Right lobe of liver (tissue), 6 donors: ENCODE measurements around the gene TTLL5. TPM values are rescaled to one million over a fixed set of nuclear protein-coding genes. Genes with fewer than 3 reads are reported as not detected.

Source experiments
- ATAC-seq, 4 donors: fragments of 200-7000 bp; cut with Tn5 transposase; one replicate each; pipeline ENCODE4 v1.9.1; 2020; ENCODE audit warnings: mild to moderate bottlenecking in 4 of 4, moderate library complexity in 4 of 4
- DNase-seq, 3 donors: peaks; one replicate each; pipeline ENCODE4 v3.0.0-alpha.2; 2020
- H3K27ac ChIP-seq, 3 donors: fragments of 200-600 bp; one replicate each; pipeline ENCODE4 v1.8.0; 2022
- H3K27me3 ChIP-seq, 2 donors: fragments of 200-600 bp; one replicate each; pipeline ENCODE4 v1.8.0; 2022
- H3K36me3 ChIP-seq, 4 donors: fragments of 200-600 bp; sonication (generic) in 1 of 4; one replicate each; pipeline versions ENCODE4 v1.5.1 to v1.8.0; 2017 to 2022; ENCODE audit warnings: control low read depth in 1 of 4
- H3K4me1 ChIP-seq, 4 donors: fragments of 200-600 bp; sonication (generic) in 1 of 4; one replicate each; pipeline versions ENCODE4 v1.5.1 to v1.8.0; 2017 to 2022; ENCODE audit warnings: control low read depth in 1 of 4
- H3K4me3 ChIP-seq, 3 donors: fragments of 200-600 bp; one replicate each; pipeline ENCODE4 v1.8.0; 2022
- H3K9me3 ChIP-seq, 4 donors: fragments of 200-600 bp; sonication (generic) in 1 of 4; one replicate each; pipeline versions ENCODE4 v1.5.1 to v1.8.0; 2017 to 2022; ENCODE audit warnings: control low read depth in 1 of 4
- POLR2A ChIP-seq: fragments of 450-650 bp; IDR thresholded peaks from one replicate; pipeline ENCODE4 v1.6.1; 2017; ENCODE audit warnings: antibody characterized with exemption, mild to moderate bottlenecking
- WGBS: methylation state at CpG from one replicate; pipeline ENCODE4 v1.1.6; 2018; ENCODE audit warnings: low coverage, low lambda C conversion rate; ENCODE audit not compliant: insufficient coverage; ENCODE audit errors: missing lambda C conversion rate; 5-methylcytosine and 5-hydroxymethylcytosine counted together
- intact Hi-C, 2 donors: fragments of 100-400 bp; cut with DNase I; formaldehyde crosslinking; loops; one replicate each; pipeline versions ENCODE4 v1.11.2 to v1.14.1; 2022
- total RNA-seq, 6 experiments: library from RNA; depleted of rRNA in 2 of 6; stranded (reverse); fragments of >200 nt in 2 of 6; fragmentation: NEBNext Ultra II Directional in 3 of 6; extraction: Animal tissue kit (Norgen Biotek cat#: 25700) in 3 of 6; gene quantifications; one replicate each; pipeline versions ENCODE4 v1.1.0 to v1.2.4, GENCODE V29; 2016 to 2023
- TF ChIP-seq, protein P1 (sequence below), 4 donors: fragments of 200-600 bp in 3 of 4; fragments of 450-650 bp in 1 of 4; IDR thresholded peaks; one replicate each; pipeline versions ENCODE4 v1.5.1 to v1.8.0; 2016 to 2022; ENCODE audit warnings: antibody characterized with exemption in 4 of 4, mild to moderate bottlenecking in 2 of 4
- donor health status: DM: no; HTN: yes; CAD: no.
- donor health status: DM: no; HTN: no; CAD: no.
- donor health status: DM: no; HTN: no; CAD: no.
- donor health status: DM: no; HTN: yes; CAD: no.
- donor health status: DM: no; HTN: yes; CAD: no.

TTLL5 gene
- total RNA-seq, 6 experiments from 2014 or later = 7.4 to 13.8 (median 11.9) TPM

DNA sequence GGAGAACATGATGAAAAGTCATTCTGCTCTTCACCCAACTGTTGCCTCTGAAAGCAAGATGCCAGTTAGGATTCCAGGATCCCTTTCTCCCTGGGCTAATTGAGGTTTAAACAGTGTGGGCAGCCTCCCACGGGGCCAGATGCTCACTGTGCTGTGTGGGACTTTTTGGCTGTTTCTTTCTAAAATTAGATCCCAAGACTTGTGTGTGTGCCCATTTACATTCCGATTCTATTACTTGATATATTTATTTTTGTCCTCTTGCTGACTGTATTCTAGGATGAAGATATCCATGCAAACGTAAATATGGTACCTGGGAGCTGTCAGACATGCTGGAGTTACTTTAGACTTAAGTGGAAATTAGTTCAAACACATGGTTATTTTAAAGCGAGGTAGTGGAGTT lies 330.7 kb downstream of the TTLL5 start:
- Histone ChIP-seq H3K27ac (no peak overlapping the region), H3K36me3 (peaks cover 0 to 4% (median 1%) of the 10 kb centered on the region in 4 donors), H3K9me3 (no peaks in the 10 kb centered on the region), H3K4me3 (no peak overlapping the region), H3K27me3 (no peaks in the 10 kb centered on the region), H3K4me1 (peaks cover 0 to 16% (median 6%) of the 10 kb centered on the region in 4 donors)
- no peak for ATAC-seq
- WGBS = 70% methylated on average over 3 of the region's 4 CpGs
- DNase-seq = no peak
- intact Hi-C loops = no loop called here
- TF ChIP-seq, protein P1, sequence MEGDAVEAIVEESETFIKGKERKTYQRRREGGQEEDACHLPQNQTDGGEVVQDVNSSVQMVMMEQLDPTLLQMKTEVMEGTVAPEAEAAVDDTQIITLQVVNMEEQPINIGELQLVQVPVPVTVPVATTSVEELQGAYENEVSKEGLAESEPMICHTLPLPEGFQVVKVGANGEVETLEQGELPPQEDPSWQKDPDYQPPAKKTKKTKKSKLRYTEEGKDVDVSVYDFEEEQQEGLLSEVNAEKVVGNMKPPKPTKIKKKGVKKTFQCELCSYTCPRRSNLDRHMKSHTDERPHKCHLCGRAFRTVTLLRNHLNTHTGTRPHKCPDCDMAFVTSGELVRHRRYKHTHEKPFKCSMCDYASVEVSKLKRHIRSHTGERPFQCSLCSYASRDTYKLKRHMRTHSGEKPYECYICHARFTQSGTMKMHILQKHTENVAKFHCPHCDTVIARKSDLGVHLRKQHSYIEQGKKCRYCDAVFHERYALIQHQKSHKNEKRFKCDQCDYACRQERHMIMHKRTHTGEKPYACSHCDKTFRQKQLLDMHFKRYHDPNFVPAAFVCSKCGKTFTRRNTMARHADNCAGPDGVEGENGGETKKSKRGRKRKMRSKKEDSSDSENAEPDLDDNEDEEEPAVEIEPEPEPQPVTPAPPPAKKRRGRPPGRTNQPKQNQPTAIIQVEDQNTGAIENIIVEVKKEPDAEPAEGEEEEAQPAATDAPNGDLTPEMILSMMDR (IDR thresholded peaks at IDR 0.05) = no peak
- no peak for TF ChIP-seq POLR2A

DNA sequence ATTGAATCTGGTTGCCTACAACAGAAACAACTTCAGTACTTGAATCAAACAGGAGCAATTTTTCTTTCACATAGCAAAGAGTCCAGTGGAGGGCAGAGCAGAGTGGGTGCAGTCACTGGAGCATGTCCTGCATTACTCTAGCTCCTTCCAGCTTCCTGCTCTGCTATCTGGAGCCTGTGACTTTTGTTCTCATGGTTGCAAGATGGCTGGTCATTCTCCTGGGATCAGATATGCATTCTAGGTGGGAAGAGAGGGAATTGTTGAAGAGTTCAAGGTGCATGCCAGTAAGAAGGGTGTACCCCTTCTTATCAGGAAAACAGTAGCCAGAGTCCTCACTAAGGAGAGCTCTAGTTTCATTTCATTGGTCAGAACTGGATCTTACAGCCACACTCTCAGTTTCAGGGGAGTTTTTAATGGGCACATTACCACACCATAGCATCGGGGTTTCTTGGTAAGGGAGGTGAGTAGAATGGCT lies 332.6 kb downstream of the TTLL5 start:
- Histone ChIP-seq H3K4me1 (peaks cover 0 to 10% (median 4%) of the 10 kb centered on the region in 4 donors), H3K27ac (no peak overlapping the region), H3K27me3 (no peaks in the 10 kb centered on the region), H3K4me3 (no peak overlapping the region), H3K9me3 (no peaks in the 10 kb centered on the region), H3K36me3 (peaks cover 0 to 9% (median 5%) of the 10 kb centered on the region in 4 donors)
- 82% methylated on average over 1 of the region's 1 CpG for WGBS
- DNase-seq = no peak
- intact Hi-C loops = no loop called here
- TF ChIP-seq POLR2A = no peak
- TF ChIP-seq, protein P1 (IDR thresholded peaks at IDR 0.05) = no peak
- ATAC-seq = no peak

DNA sequence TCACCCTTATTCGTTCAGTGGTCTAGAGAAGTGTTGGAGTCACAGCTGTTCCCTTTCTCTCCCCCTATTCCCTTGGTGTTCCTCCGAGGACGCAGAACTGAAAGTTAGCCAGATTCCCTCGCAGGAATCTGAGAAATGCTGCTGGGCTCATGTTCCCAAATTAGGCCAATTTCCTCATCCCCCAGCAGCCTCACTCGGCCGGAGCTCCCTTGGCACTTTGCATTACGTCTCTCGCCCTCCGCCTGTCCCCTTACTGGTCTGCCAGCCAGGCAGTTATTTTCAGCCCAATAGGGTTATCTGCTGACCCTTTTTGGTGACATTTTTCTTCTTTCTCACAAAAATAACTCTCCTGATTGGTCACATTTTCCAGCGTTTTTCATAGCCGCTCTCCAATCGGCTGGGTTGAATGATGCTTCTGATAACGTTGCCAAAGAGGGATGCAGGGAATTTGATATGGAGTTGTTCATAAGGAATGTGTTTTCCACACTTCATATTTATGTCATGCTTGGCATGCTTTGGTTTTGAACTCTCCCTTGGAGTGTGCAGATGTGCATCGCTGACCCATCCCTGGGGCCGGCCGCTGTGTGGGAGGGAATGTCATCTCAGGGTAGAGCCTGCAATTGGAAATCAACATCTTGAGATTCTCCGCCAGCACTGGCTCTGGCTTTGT lies 334.5 kb downstream of the TTLL5 start:
- peak; percentile 35 to 47 (median 39) for ATAC-seq
- H3K9me3 ChIP-seq = no peaks in the 10 kb centered on the region
- no peak for DNase-seq
- no peak overlapping the region for H3K4me3 ChIP-seq
- no peaks in the 10 kb centered on the region for H3K4me1 ChIP-seq
- no peaks in the 10 kb centered on the region for H3K27me3 ChIP-seq
- peaks cover 0 to 15% (median 7%) of the 10 kb centered on the region in 4 donors for H3K36me3 ChIP-seq
- intact Hi-C loops = no loop called here
- WGBS = 71% methylated on average over 10 of the region's 17 CpGs
- H3K27ac ChIP-seq = peak overlapping the region in 2 of 3 donors; percentile 28 to 33
- no peak for TF ChIP-seq POLR2A
- TF ChIP-seq, protein P1 (IDR thresholded peaks at IDR 0.05) = no peak

DNA sequence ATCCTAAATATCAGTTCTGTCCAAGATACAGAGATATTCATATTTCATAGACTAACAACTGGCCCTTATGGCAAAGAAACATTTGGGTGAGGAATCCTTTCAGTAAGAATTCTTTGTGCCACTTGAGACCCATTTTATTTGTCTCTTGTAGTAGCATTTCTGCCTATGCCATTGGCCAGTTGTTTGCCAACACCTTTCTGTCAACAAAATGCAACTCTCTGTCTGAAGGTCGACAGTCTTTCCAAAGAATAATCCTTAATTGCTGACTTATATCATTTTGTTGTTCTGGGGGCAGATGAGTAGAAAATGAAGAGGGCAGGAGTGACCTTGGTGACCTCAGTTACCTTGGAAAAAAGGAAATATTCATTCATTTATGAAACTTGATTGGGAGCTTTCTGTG lies 335.4 kb downstream of the TTLL5 start:
- intact Hi-C loops = no loop called here
- peaks cover 0 to 24% (median 9%) of the 10 kb centered on the region in 4 donors for H3K36me3 ChIP-seq
- H3K27ac ChIP-seq = no peak overlapping the region
- no peak overlapping the region for H3K4me3 ChIP-seq
- no peak for DNase-seq
- TF ChIP-seq, protein P1 (IDR thresholded peaks at IDR 0.05) = no peak
- TF ChIP-seq POLR2A = no peak
- ATAC-seq = peak in 3 of 4 donors; percentile 27 to 54 (median 49)
- 14% methylated on average over 1 of the region's 1 CpG for WGBS
- no peaks in the 10 kb centered on the region for H3K9me3 ChIP-seq
- no peaks in the 10 kb centered on the region for H3K27me3 ChIP-seq
- no peaks in the 10 kb centered on the region for H3K4me1 ChIP-seq
